Skeletal muscle cell (primary cell): ENCODE results near the gene ZDHHC17.
A peak's percentile ranks its signal among the peaks of the same experiment; 100 is the strongest.

Experiments used
- DNase-seq: peaks from one replicate; pipeline ENCODE4 v3.0.0-alpha.2; 2010; ENCODE audit warnings: low read depth
- H3K4me3 ChIP-seq: 2 replicates; pipeline ENCODE4 v1.5.1; 2011; ENCODE audit warnings: low read depth, mild to moderate bottlenecking, control low read depth, low read length, moderate library complexity

Gene ZDHHC17

GRCh38 chr12:76810671-76811419, 46.9 kb downstream of the ZDHHC17 start:
- no peak overlapping the region for H3K4me3 ChIP-seq
- no peak for DNase-seq

- no peak overlapping the region for H3K4me3 ChIP-seq
- DNase-seq: no peak
Measured at GRCh38 chr12:76811976-76812375, 48.1 kb downstream of the ZDHHC17 start.

- DNase-seq: no peak
- H3K4me3 ChIP-seq: no peak overlapping the region
Measured at GRCh38 chr12:76813265-76813664, 49.4 kb downstream of the ZDHHC17 start.

- no peak for DNase-seq
- no peak overlapping the region for H3K4me3 ChIP-seq
Measured at GRCh38 chr12:76813972-76814371, 50.1 kb downstream of the ZDHHC17 start.

GRCh38 chr12:76820888-76821482, 57.1 kb downstream of the ZDHHC17 start:
- DNase-seq: peak; percentile 2
- H3K4me3 ChIP-seq: no peak overlapping the region

GRCh38 chr12:76830436-76830835, 66.5 kb downstream of the ZDHHC17 start:
- no peak for DNase-seq
- no peak overlapping the region for H3K4me3 ChIP-seq

- no peak overlapping the region for H3K4me3 ChIP-seq
- no peak for DNase-seq
Measured at GRCh38 chr12:76836633-76837032, 72.7 kb downstream of the ZDHHC17 start.

GRCh38 chr12:76847260-76847659, 83.3 kb downstream of the ZDHHC17 start:
- DNase-seq: no peak

GRCh38 chr12:76848132-76848531, 84.2 kb downstream of the ZDHHC17 start:
- DNase-seq: no peak
- no peak overlapping the region for H3K4me3 ChIP-seq

More at GRCh38 chr12:76847260-76847659, 83.3 kb downstream of the ZDHHC17 start:
- no peak overlapping the region for H3K4me3 ChIP-seq

GRCh38 chr12:76852106-76852505, 88.2 kb downstream of the ZDHHC17 start:
- no peak for DNase-seq
- H3K4me3 ChIP-seq: no peak overlapping the region

- H3K4me3 ChIP-seq: no peak overlapping the region
- DNase-seq: no peak
Measured at GRCh38 chr12:76855271-76855670, 91.4 kb downstream of the ZDHHC17 start.

- H3K4me3 ChIP-seq: no peak overlapping the region
- DNase-seq: no peak
Measured at GRCh38 chr12:76856018-76856644, 92.2 kb downstream of the ZDHHC17 start.

- no peak overlapping the region for H3K4me3 ChIP-seq
- DNase-seq: no peak
Measured at GRCh38 chr12:76859611-76860010, 95.7 kb downstream of the ZDHHC17 start.

GRCh38 chr12:76860256-76860655, 96.3 kb downstream of the ZDHHC17 start:
- DNase-seq: no peak
- no peak overlapping the region for H3K4me3 ChIP-seq

GRCh38 chr12:76863005-76863670, 99.2 kb downstream of the ZDHHC17 start:
- peak; percentile 59 for DNase-seq
- H3K4me3 ChIP-seq: no peak overlapping the region

GRCh38 chr12:76863837-76864236, 99.9 kb downstream of the ZDHHC17 start:
- DNase-seq: peak; percentile 60
- H3K4me3 ChIP-seq: no peak overlapping the region

- no peak for DNase-seq
- H3K4me3 ChIP-seq: no peak overlapping the region
Measured at GRCh38 chr12:76864791-76865400, 101.0 kb downstream of the ZDHHC17 start.

- no peak for DNase-seq
- H3K4me3 ChIP-seq: no peak overlapping the region
Measured at GRCh38 chr12:76866151-76866567, 102.2 kb downstream of the ZDHHC17 start.

- peak; percentile 49 for DNase-seq
Measured at GRCh38 chr12:76866726-76867125, 102.8 kb downstream of the ZDHHC17 start.

GRCh38 chr12:76871082-76871481, 107.2 kb downstream of the ZDHHC17 start:
- no peak for DNase-seq
- no peak overlapping the region for H3K4me3 ChIP-seq

More at GRCh38 chr12:76866726-76867125, 102.8 kb downstream of the ZDHHC17 start:
- no peak overlapping the region for H3K4me3 ChIP-seq
